Neural cell (in vitro differentiated cells): Measurements from ENCODE around the gene NKIRAS1.
A peak's percentile ranks its signal among the peaks of the same experiment; 100 is the strongest.

ENCODE experiments used
- REST ChIP-seq: IDR thresholded peaks from 2 replicates; pipeline ENCODE4 v1.6.1; 2012; ENCODE audit warnings: borderline replicate concordance
- TF ChIP-seq, protein P1 (sequence below): fragments of 450-650 bp; IDR thresholded peaks from 2 replicates; pipeline ENCODE4 v1.5.1; 2014; ENCODE audit warnings: antibody characterized with exemption, mild to moderate bottlenecking, moderate library complexity; ENCODE audit not compliant: poor library complexity, severe bottlenecking

DNA sequence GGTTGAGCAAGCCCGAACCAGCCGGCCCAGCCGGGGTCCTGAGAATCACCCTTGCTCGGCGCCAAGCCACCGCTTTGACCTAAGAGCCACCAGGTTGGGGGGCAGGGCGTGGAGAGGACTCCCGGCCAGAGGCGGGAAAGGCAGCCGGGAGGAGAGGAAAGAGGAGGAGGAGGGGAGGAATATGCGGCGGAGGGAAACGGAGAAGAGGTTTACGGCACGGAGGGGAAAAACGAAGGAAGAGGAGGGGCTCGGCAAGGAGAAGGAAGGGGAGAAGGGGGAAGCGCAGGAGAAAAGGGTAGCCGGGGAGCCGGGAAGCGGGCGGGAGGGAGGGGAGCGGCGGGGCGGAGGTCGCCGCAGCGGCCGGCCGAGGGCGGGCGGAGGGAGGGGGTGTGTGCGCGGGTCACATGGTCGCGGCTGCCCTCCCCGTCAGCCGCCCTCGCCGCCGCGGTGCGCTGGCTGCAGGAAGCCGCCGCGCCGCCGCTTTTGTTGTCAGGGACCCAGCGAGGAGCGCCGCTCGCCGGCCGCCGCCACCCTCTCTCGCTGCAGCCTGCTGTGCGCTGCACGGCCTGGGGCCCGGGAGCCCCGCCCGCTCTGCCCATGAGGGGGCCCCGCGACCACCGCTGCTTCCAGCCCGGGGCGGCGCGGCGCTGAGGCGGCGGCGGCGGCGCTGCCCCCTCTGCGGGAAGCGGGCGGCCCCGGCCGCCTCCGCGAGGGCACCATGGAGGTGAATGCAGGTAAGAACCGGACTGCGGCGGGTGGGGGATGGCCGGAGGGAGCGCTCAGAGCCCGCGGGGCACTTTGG, 28.3 kb upstream of the NKIRAS1 start, which contains the start of gene NR1D2:
- TF ChIP-seq, protein P1, sequence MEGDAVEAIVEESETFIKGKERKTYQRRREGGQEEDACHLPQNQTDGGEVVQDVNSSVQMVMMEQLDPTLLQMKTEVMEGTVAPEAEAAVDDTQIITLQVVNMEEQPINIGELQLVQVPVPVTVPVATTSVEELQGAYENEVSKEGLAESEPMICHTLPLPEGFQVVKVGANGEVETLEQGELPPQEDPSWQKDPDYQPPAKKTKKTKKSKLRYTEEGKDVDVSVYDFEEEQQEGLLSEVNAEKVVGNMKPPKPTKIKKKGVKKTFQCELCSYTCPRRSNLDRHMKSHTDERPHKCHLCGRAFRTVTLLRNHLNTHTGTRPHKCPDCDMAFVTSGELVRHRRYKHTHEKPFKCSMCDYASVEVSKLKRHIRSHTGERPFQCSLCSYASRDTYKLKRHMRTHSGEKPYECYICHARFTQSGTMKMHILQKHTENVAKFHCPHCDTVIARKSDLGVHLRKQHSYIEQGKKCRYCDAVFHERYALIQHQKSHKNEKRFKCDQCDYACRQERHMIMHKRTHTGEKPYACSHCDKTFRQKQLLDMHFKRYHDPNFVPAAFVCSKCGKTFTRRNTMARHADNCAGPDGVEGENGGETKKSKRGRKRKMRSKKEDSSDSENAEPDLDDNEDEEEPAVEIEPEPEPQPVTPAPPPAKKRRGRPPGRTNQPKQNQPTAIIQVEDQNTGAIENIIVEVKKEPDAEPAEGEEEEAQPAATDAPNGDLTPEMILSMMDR = no peak
- peak; percentile 62 for TF ChIP-seq REST
